Measurements from ENCODE around the gene PLPP3.

GRCh38 chr1:56478734-56479133 is 100.6 kb downstream of the PLPP3 start:
- TF ChIP-seq CTCF (IDR thresholded peaks at IDR 0.05) = no peak
- no peak for TF ChIP-seq ZFX (IDR thresholded peaks at IDR 0.05; ENCODE audit: borderline replicate concordance)

Data from 22Rv1 (cell line).